SK-N-SH treated with all-trans-retinoic acid at 6 μM for 48 hours (cell line): Measurements from ENCODE around the gene ZEB2.

Experiments
- ATAC-seq: fragments of 200-7000 bp; cut with Tn5 transposase; 3 replicates; pipeline ENCODE4 v1.9.1; 2020; ENCODE audit warnings: mild to moderate bottlenecking, moderate library complexity
- ARNTL ChIP-seq: fragments of 450-650 bp; formaldehyde crosslinking; IDR thresholded peaks from 2 replicates; pipeline ENCODE4 v1.5.0; 2020; ENCODE audit warnings: low read depth, mild to moderate bottlenecking, moderate library complexity, borderline replicate concordance
- BACH2 ChIP-seq: fragments of 250-450 bp; sonication (Bioruptor Pico); IDR thresholded peaks from 2 replicates; pipeline ENCODE4 v1.9.0; 2021; ENCODE audit warnings: mild to moderate bottlenecking, borderline replicate concordance
- CSDC2 ChIP-seq: fragments of 250-450 bp; sonication (Bioruptor Pico); IDR thresholded peaks from 2 replicates; pipeline ENCODE4 v1.5.0; 2020; ENCODE audit warnings: mild to moderate bottlenecking, moderate library complexity
- ESRRG ChIP-seq: fragments of 250-450 bp; sonication (Bioruptor Pico); IDR thresholded peaks from 2 replicates; pipeline ENCODE4 v1.6.1; 2021; ENCODE audit warnings: mild to moderate bottlenecking
- GLIS3 ChIP-seq: fragments of 250-450 bp; sonication (Bioruptor Pico); IDR thresholded peaks from 2 replicates; pipeline ENCODE4 v1.5.0; 2020; ENCODE audit warnings: mild to moderate bottlenecking, moderate library complexity
- ISL1 ChIP-seq: fragments of 250-450 bp; sonication (Bioruptor Pico); IDR thresholded peaks from 2 replicates; pipeline ENCODE4 v2.1.2; 2022; ENCODE audit warnings: mild to moderate bottlenecking, moderate library complexity
- OSR1 ChIP-seq: fragments of 250-450 bp; sonication (Bioruptor Pico); IDR thresholded peaks from 2 replicates; pipeline ENCODE4 v1.8.0; 2022; ENCODE audit warnings: moderate library complexity, mild to moderate bottlenecking, inconsistent platforms
- PPARA ChIP-seq: fragments of 250-450 bp; sonication (Bioruptor Pico); IDR thresholded peaks from 2 replicates; pipeline ENCODE4 v1.5.0; 2020; ENCODE audit warnings: mild to moderate bottlenecking, borderline replicate concordance
- RARB ChIP-seq: fragments of 250-450 bp; sonication (Bioruptor Pico); IDR thresholded peaks from 2 replicates; pipeline ENCODE4 v1.8.0; 2021; ENCODE audit warnings: mild to moderate bottlenecking, moderate library complexity
- SNAI2 ChIP-seq: fragments of 250-450 bp; sonication (Bioruptor Pico); IDR thresholded peaks from 2 replicates; pipeline ENCODE4 v1.5.0; 2020; ENCODE audit warnings: mild to moderate bottlenecking, moderate library complexity
- TCF4 ChIP-seq: fragments of 250-450 bp; sonication (Bioruptor Pico); IDR thresholded peaks from 2 replicates; pipeline ENCODE4 v1.8.0; 2021; ENCODE audit warnings: mild to moderate bottlenecking, moderate library complexity, borderline replicate concordance
- TOX ChIP-seq: fragments of 250-450 bp; sonication (Bioruptor Pico); IDR thresholded peaks from 2 replicates; pipeline ENCODE4 v1.8.0; 2021; ENCODE audit warnings: mild to moderate bottlenecking, moderate library complexity, borderline replicate concordance
- ZC3H10 ChIP-seq: fragments of 250-450 bp; sonication (Bioruptor Pico); IDR thresholded peaks from 2 replicates; pipeline ENCODE4 v1.5.1; 2021; ENCODE audit warnings: mild to moderate bottlenecking, moderate library complexity
- ZFP30 ChIP-seq: fragments of 450-650 bp; formaldehyde crosslinking; IDR thresholded peaks from 2 replicates; pipeline ENCODE4 v1.5.0; 2022; ENCODE audit warnings: mild to moderate bottlenecking, moderate library complexity
- ZNF70 ChIP-seq: fragments of 450-650 bp; formaldehyde crosslinking; IDR thresholded peaks from 2 replicates; pipeline ENCODE4 v1.5.0; 2020; ENCODE audit warnings: mild to moderate bottlenecking, moderate library complexity
- ZNF8 ChIP-seq: fragments of 450-650 bp; formaldehyde crosslinking; IDR thresholded peaks from 2 replicates; pipeline ENCODE4 v1.5.0; 2020; ENCODE audit warnings: mild to moderate bottlenecking, moderate library complexity
- TF ChIP-seq, protein P1 (sequence below): fragments of 250-450 bp; sonication (Bioruptor Pico); IDR thresholded peaks from 2 replicates; pipeline ENCODE4 v1.8.0; 2020; ENCODE audit warnings: mild to moderate bottlenecking, moderate library complexity, borderline replicate concordance
- TF ChIP-seq, protein P2 (sequence below): fragments of 250-450 bp; sonication (Bioruptor Pico); IDR thresholded peaks from 2 replicates; pipeline ENCODE4 v1.5.0; 2020; ENCODE audit warnings: mild to moderate bottlenecking, moderate library complexity
- TF ChIP-seq, protein P3 (sequence below): fragments of 250-450 bp; sonication (Bioruptor Pico); IDR thresholded peaks from 2 replicates; pipeline ENCODE4 v1.5.1; 2020; ENCODE audit warnings: low read depth, mild to moderate bottlenecking, moderate library complexity
- TF ChIP-seq, protein P4 (sequence below): fragments of 250-450 bp; sonication (Bioruptor Pico); IDR thresholded peaks from 2 replicates; pipeline ENCODE4 v1.8.0; 2021; ENCODE audit warnings: low read depth, mild to moderate bottlenecking, moderate library complexity, borderline replicate concordance
- TF ChIP-seq, protein P5 (sequence below): fragments of 250-450 bp; sonication (Bioruptor Pico); IDR thresholded peaks from 2 replicates; pipeline ENCODE4 v1.5.1; 2021; ENCODE audit warnings: mild to moderate bottlenecking, moderate library complexity

ZEB2 gene

DNA sequence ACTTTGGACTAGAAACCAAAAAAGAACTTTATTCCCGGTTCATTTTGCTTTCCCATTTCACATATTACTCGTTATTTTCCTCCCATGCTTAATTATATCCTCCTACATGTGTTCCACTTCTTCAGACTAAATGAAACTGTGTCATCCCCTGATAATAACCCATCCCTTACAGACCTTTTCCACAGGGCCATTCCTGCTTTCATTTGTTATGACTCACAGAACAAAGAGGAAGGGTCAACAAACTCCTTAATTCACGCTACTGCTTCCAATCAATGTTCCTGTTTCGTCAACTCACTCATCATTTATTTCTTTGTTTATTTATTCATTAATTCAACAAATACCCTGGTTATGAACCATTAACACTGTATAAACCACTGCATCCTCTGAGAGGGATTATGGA is 104.5 kb downstream of the ZEB2 start:
- no peak for TF ChIP-seq ESRRG (CRISPR knock-in tag)
- TF ChIP-seq ZNF8 (CRISPR knock-in tag) = no peak
- TF ChIP-seq, protein P1, sequence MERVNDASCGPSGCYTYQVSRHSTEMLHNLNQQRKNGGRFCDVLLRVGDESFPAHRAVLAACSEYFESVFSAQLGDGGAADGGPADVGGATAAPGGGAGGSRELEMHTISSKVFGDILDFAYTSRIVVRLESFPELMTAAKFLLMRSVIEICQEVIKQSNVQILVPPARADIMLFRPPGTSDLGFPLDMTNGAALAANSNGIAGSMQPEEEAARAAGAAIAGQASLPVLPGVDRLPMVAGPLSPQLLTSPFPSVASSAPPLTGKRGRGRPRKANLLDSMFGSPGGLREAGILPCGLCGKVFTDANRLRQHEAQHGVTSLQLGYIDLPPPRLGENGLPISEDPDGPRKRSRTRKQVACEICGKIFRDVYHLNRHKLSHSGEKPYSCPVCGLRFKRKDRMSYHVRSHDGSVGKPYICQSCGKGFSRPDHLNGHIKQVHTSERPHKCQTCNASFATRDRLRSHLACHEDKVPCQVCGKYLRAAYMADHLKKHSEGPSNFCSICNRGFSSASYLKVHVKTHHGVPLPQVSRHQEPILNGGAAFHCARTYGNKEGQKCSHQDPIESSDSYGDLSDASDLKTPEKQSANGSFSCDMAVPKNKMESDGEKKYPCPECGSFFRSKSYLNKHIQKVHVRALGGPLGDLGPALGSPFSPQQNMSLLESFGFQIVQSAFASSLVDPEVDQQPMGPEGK (CRISPR knock-in tag) = no peak
- no peak for TF ChIP-seq BACH2 (CRISPR knock-in tag)
- TF ChIP-seq OSR1 (CRISPR knock-in tag) = no peak
- TF ChIP-seq ISL1 (CRISPR knock-in tag) = no peak
- no peak for TF ChIP-seq RARB (CRISPR knock-in tag)
- TF ChIP-seq, protein P2, sequence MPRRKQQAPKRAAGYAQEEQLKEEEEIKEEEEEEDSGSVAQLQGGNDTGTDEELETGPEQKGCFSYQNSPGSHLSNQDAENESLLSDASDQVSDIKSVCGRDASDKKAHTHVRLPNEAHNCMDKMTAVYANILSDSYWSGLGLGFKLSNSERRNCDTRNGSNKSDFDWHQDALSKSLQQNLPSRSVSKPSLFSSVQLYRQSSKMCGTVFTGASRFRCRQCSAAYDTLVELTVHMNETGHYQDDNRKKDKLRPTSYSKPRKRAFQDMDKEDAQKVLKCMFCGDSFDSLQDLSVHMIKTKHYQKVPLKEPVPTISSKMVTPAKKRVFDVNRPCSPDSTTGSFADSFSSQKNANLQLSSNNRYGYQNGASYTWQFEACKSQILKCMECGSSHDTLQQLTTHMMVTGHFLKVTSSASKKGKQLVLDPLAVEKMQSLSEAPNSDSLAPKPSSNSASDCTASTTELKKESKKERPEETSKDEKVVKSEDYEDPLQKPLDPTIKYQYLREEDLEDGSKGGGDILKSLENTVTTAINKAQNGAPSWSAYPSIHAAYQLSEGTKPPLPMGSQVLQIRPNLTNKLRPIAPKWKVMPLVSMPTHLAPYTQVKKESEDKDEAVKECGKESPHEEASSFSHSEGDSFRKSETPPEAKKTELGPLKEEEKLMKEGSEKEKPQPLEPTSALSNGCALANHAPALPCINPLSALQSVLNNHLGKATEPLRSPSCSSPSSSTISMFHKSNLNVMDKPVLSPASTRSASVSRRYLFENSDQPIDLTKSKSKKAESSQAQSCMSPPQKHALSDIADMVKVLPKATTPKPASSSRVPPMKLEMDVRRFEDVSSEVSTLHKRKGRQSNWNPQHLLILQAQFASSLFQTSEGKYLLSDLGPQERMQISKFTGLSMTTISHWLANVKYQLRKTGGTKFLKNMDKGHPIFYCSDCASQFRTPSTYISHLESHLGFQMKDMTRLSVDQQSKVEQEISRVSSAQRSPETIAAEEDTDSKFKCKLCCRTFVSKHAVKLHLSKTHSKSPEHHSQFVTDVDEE = no peak
- TF ChIP-seq ZNF70 (CRISPR knock-in tag) = no peak
- no peak for TF ChIP-seq SNAI2 (CRISPR knock-in tag)
- TF ChIP-seq GLIS3 (CRISPR knock-in tag) = no peak
- no peak for TF ChIP-seq TOX (CRISPR knock-in tag)
- no peak for TF ChIP-seq CSDC2 (CRISPR knock-in tag)
- TF ChIP-seq, protein P3, sequence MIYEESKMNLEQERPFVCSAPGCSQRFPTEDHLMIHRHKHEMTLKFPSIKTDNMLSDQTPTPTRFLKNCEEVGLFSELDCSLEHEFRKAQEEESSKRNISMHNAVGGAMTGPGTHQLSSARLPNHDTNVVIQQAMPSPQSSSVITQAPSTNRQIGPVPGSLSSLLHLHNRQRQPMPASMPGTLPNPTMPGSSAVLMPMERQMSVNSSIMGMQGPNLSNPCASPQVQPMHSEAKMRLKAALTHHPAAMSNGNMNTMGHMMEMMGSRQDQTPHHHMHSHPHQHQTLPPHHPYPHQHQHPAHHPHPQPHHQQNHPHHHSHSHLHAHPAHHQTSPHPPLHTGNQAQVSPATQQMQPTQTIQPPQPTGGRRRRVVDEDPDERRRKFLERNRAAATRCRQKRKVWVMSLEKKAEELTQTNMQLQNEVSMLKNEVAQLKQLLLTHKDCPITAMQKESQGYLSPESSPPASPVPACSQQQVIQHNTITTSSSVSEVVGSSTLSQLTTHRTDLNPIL (CRISPR knock-in tag) = no peak
- no peak for TF ChIP-seq PPARA (CRISPR knock-in tag)
- TF ChIP-seq, protein P4, sequence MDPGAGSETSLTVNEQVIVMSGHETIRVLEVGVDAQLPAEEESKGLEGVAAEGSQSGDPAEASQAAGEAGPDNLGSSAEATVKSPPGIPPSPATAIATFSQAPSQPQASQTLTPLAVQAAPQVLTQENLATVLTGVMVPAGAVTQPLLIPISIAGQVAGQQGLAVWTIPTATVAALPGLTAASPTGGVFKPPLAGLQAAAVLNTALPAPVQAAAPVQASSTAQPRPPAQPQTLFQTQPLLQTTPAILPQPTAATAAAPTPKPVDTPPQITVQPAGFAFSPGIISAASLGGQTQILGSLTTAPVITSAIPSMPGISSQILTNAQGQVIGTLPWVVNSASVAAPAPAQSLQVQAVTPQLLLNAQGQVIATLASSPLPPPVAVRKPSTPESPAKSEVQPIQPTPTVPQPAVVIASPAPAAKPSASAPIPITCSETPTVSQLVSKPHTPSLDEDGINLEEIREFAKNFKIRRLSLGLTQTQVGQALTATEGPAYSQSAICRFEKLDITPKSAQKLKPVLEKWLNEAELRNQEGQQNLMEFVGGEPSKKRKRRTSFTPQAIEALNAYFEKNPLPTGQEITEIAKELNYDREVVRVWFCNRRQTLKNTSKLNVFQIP (CRISPR knock-in tag) = no peak
- no peak for TF ChIP-seq ZC3H10 (CRISPR knock-in tag)
- no peak for TF ChIP-seq ARNTL (CRISPR knock-in tag)
- TF ChIP-seq ZFP30 (CRISPR knock-in tag) = no peak
- no peak for TF ChIP-seq TCF4 (CRISPR knock-in tag)
- TF ChIP-seq, all 23 proteins: peak for 0
- no peak for ATAC-seq

DNA sequence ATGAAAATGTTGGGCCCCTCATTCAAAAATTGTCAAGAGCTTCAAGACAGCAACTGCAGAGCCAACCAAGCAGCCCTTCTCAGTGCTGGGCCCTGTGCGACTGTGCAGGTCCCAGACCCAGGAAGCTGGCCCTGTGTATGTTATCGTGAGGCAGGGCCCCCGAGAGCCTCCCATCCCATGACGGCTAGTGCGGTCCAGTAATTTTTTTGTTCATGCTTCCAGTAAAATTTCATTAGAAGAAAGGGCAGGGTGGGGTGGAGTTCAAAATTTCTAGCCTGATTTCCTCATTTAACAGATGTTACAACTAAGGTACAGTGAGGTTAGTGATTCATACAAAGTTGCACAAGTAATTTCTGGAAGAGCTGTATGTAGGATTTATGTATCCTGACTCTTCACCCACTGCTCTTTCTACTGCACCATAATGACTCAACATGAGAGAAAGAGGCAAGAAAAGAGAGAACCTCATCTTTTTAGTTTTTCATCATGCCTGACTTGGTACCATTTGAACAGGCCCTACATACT is 105.5 kb downstream of the ZEB2 start:
- TF ChIP-seq, protein P5, sequence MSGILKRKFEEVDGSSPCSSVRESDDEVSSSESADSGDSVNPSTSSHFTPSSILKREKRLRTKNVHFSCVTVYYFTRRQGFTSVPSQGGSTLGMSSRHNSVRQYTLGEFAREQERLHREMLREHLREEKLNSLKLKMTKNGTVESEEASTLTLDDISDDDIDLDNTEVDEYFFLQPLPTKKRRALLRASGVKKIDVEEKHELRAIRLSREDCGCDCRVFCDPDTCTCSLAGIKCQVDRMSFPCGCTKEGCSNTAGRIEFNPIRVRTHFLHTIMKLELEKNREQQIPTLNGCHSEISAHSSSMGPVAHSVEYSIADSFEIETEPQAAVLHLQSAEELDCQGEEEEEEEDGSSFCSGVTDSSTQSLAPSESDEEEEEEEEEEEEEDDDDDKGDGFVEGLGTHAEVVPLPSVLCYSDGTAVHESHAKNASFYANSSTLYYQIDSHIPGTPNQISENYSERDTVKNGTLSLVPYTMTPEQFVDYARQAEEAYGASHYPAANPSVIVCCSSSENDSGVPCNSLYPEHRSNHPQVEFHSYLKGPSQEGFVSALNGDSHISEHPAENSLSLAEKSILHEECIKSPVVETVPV (CRISPR knock-in tag) = no peak
- no peak for TF ChIP-seq OSR1 (CRISPR knock-in tag)
- TF ChIP-seq, all 23 proteins: peak for 0
- ATAC-seq = no peak

DNA sequence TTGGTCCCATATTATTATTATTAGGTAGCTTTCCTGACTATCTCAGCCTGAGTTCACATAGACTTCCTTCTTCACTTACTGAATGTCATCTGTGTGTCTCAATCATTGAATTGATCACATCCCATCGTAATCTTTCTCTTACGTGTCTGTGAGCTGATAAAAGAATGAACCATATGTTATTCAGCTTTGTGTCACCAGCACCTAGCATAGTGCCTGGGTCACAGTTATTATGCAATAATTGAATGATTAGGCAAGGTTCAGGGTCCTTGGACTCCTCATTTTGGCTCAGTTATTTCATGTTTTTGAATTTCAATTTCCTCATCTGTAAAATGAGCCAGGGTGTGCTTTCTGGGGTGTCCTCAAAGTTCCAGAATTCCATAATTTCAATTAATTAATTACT is 107.2 kb downstream of the ZEB2 start:
- no peak for ATAC-seq
- TF ChIP-seq, protein P1 (CRISPR knock-in tag) = no peak
- TF ChIP-seq PPARA (CRISPR knock-in tag) = no peak
- TF ChIP-seq GLIS3 (CRISPR knock-in tag) = no peak
- TF ChIP-seq ZNF8 (CRISPR knock-in tag) = no peak
- no peak for TF ChIP-seq TCF4 (CRISPR knock-in tag)
- TF ChIP-seq, all 23 proteins: peak for 0
